Thymus (tissue), 11 donors: ENCODE data around the gene IL20RA. TPM values are rescaled to one million over a fixed set of nuclear protein-coding genes. Genes with fewer than 3 reads are reported as not detected.

Experiments
- DNase-seq, 9 donors: peaks; one replicate each; pipeline ENCODE4 v3.0.0-alpha.2; 2013; ENCODE audit warnings: low spot score in 9 of 9, low read depth in 6 of 9, missing footprints in 1 of 9
- H3K27ac ChIP-seq, 2 donors: one replicate each; pipeline ENCODE4 v1.5.1; 2013; ENCODE audit warnings: control low read depth in 1 of 2, low read depth in 1 of 2, low read length in 1 of 2, mild to moderate bottlenecking in 1 of 2, moderate library complexity in 1 of 2
- H3K27me3 ChIP-seq, 2 donors: one replicate each; pipeline ENCODE4 v1.5.1; 2013; ENCODE audit warnings: low read length in 1 of 2; ENCODE audit not compliant: control insufficient read depth in 2 of 2, insufficient read depth in 1 of 2
- H3K36me3 ChIP-seq, 2 donors: one replicate each; pipeline ENCODE4 v1.5.1; 2013; ENCODE audit warnings: low read length in 1 of 2, mild to moderate bottlenecking in 1 of 2, moderate library complexity in 1 of 2; ENCODE audit not compliant: control insufficient read depth in 2 of 2, insufficient read depth in 2 of 2
- H3K4me1 ChIP-seq, 2 donors: one replicate each; pipeline ENCODE4 v1.5.1; 2013; ENCODE audit warnings: low read length in 2 of 2; ENCODE audit not compliant: control insufficient read depth in 2 of 2, insufficient read depth in 2 of 2
- H3K4me3 ChIP-seq, 2 donors: one replicate each; pipeline ENCODE4 v1.5.1; 2013; ENCODE audit warnings: low read length in 2 of 2, control low read depth in 1 of 2, mild to moderate bottlenecking in 1 of 2
- H3K9me3 ChIP-seq, 2 donors: one replicate each; pipeline ENCODE4 v1.5.1; 2013; ENCODE audit warnings: low read length in 1 of 2, mild to moderate bottlenecking in 1 of 2; ENCODE audit not compliant: control insufficient read depth in 2 of 2, insufficient read depth in 1 of 2
- WGBS: extraction: QIAGEN DNeasy Blood & Tissue Kit; methylation state at CpG from one replicate; pipeline ENCODE4 v1.1.7; 2013; 5-methylcytosine and 5-hydroxymethylcytosine counted together
- polyA plus RNA-seq: library from polyadenylated mRNA; stranded (reverse); fragments of 200-250 nt; gene quantifications from one replicate; pipeline ENCODE4 v1.2.3, GENCODE V29; 2013
- total RNA-seq: library from RNA; stranded (reverse); fragments of 120-200 nt; gene quantifications from one replicate; pipeline ENCODE4 v1.2.4, GENCODE V29; 2013
- donor health status: healthy.

IL20RA gene
- total and polyA plus RNA-seq, 2 donors: 2.6 to 3.4 TPM

DNA sequence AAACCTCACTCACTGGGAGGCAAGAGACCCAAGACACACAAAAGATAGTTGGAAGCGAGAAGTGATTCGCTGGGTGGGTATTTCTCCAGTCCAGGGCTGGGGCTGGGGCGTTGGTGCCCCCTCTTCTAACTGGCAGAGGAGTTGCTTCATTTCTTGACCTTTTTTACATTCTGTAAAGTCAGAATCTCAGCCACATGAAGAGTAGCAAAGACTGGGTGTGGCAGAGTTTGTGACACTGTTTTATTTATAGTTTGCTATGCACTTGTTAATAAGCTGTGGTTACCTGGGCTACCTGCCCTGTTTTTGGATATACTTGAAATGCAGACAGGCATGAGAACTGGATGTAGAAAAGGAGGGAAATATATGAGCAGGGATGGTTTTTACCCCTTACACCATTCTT, 42.3 kb downstream of the IL20RA start:
- H3K27me3 ChIP-seq: peaks cover 0 to 27% of the 10 kb centered on the region in 2 donors
- H3K36me3 ChIP-seq: no peaks in the 10 kb centered on the region
- no peak overlapping the region for H3K27ac ChIP-seq
- DNase-seq: no peak
- H3K4me1 ChIP-seq: no peaks in the 10 kb centered on the region
- WGBS: 91% methylated on average over 3 of the region's 3 CpGs
- no peaks in the 10 kb centered on the region for H3K9me3 ChIP-seq
- no peak overlapping the region for H3K4me3 ChIP-seq

GRCh38 chr6:137001977-137002302, 42.8 kb downstream of the IL20RA start:
- Histone ChIP-seq H3K4me3 (no peak overlapping the region), H3K27me3 (peaks cover 0 to 29% of the 10 kb centered on the region in 2 donors), H3K36me3 (no peaks in the 10 kb centered on the region), H3K9me3 (no peaks in the 10 kb centered on the region), H3K4me1 (no peaks in the 10 kb centered on the region), H3K27ac (no peak overlapping the region)
- no peak for DNase-seq
- 75% methylated on average over 7 of the region's 7 CpGs for WGBS

- 65% methylated on average over 17 of the region's 17 CpGs for WGBS
- no peaks in the 10 kb centered on the region for H3K36me3 ChIP-seq
- DNase-seq: no peak
- H3K27ac ChIP-seq: no peak overlapping the region
- no peak overlapping the region for H3K4me3 ChIP-seq
- peaks cover 0 to 31% of the 10 kb centered on the region in 2 donors for H3K27me3 ChIP-seq
- H3K9me3 ChIP-seq: no peaks in the 10 kb centered on the region
- H3K4me1 ChIP-seq: no peaks in the 10 kb centered on the region
Measured at GRCh38 chr6:137001299-137001976, 43.3 kb downstream of the IL20RA start.

GRCh38 chr6:137000825-137001224, 43.9 kb downstream of the IL20RA start:
- H3K4me1 ChIP-seq: no peaks in the 10 kb centered on the region
- WGBS: 64% methylated on average over 3 of the region's 3 CpGs
- no peaks in the 10 kb centered on the region for H3K9me3 ChIP-seq
- no peak overlapping the region for H3K4me3 ChIP-seq
- DNase-seq: no peak
- H3K36me3 ChIP-seq: no peaks in the 10 kb centered on the region
- peaks cover 0 to 31% of the 10 kb centered on the region in 2 donors for H3K27me3 ChIP-seq
- H3K27ac ChIP-seq: no peak overlapping the region

GRCh38 chr6:136995521-136995920, 49.2 kb downstream of the IL20RA start:
- no peak for DNase-seq
- H3K27me3 ChIP-seq: peaks cover 6 to 34% of the 10 kb centered on the region in 2 donors
- H3K4me3 ChIP-seq: no peak overlapping the region
- no peaks in the 10 kb centered on the region for H3K4me1 ChIP-seq
- H3K36me3 ChIP-seq: no peaks in the 10 kb centered on the region
- H3K9me3 ChIP-seq: no peaks in the 10 kb centered on the region
- no peak overlapping the region for H3K27ac ChIP-seq

GRCh38 chr6:136994782-136995181, 50.0 kb downstream of the IL20RA start:
- Histone ChIP-seq H3K36me3 (no peaks in the 10 kb centered on the region), H3K27me3 (peaks cover 10 to 41% of the 10 kb centered on the region in 2 donors), H3K4me1 (no peaks in the 10 kb centered on the region), H3K9me3 (no peaks in the 10 kb centered on the region), H3K27ac (no peak overlapping the region), H3K4me3 (no peak overlapping the region)
- WGBS: 94% methylated on average over 5 of the region's 5 CpGs
- DNase-seq: no peak

GRCh38 chr6:136992113-136992512, 52.7 kb downstream of the IL20RA start:
- Histone ChIP-seq H3K9me3 (no peaks in the 10 kb centered on the region), H3K27ac (no peak overlapping the region), H3K36me3 (no peaks in the 10 kb centered on the region), H3K4me3 (no peak overlapping the region), H3K27me3 (peaks cover 18 to 53% of the 10 kb centered on the region in 2 donors), H3K4me1 (peaks cover 0 to 2% of the 10 kb centered on the region in 2 donors)
- 62% methylated on average over 3 of the region's 3 CpGs for WGBS
- no peak for DNase-seq

- no peak overlapping the region for H3K27ac ChIP-seq
- no peak for DNase-seq
- H3K9me3 ChIP-seq: no peaks in the 10 kb centered on the region
- no peaks in the 10 kb centered on the region for H3K36me3 ChIP-seq
- H3K27me3 ChIP-seq: peaks cover 18 to 51% of the 10 kb centered on the region in 2 donors
- H3K4me3 ChIP-seq: no peak overlapping the region
- peaks cover 0 to 2% of the 10 kb centered on the region in 2 donors for H3K4me1 ChIP-seq
Measured at GRCh38 chr6:136991646-136992045, 53.1 kb downstream of the IL20RA start.

GRCh38 chr6:136990754-136991153, 54.0 kb downstream of the IL20RA start:
- Histone ChIP-seq H3K36me3 (no peaks in the 10 kb centered on the region), H3K27me3 (peaks cover 18 to 58% of the 10 kb centered on the region in 2 donors), H3K9me3 (no peaks in the 10 kb centered on the region), H3K4me3 (no peak overlapping the region), H3K27ac (no peak overlapping the region), H3K4me1 (peaks cover 0 to 2% of the 10 kb centered on the region in 2 donors)
- 75% methylated on average over 3 of the region's 3 CpGs for WGBS
- DNase-seq: no peak
